BJ (cell line): ENCODE data around the gene SEMA3B. TPM values are rescaled to one million over a fixed set of nuclear protein-coding genes. Genes with fewer than 3 reads are reported as not detected.

Experiments
- CTCF ChIA-PET: fragments of 350-600 bp; formaldehyde crosslinking; extraction: SDS; loops from one replicate; lab custom pipeline; 2021; ENCODE audit warnings: antibody characterized with exemption, inconsistent platforms; lab: Yijun Ruan, JAX
- POLR2A ChIA-PET: fragments of 300-600 bp; sonication (Branson Sonifier 250); formaldehyde crosslinking; extraction: SDS; loops from one replicate; lab custom pipeline; 2021; ENCODE audit warnings: antibody characterized with exemption; lab: Charles Lee
- DNase-seq: peaks from one replicate; pipeline ENCODE4 v3.0.0-alpha.2; 2011; ENCODE audit warnings: low read depth
- H3K27me3 ChIP-seq: 2 replicates; pipeline ENCODE4 v1.6.0; 2011; ENCODE audit warnings: low read length; ENCODE audit not compliant: control insufficient read depth, insufficient read depth
- H3K36me3 ChIP-seq: 2 replicates; pipeline ENCODE4 v1.5.1; 2011; ENCODE audit warnings: low read length; ENCODE audit not compliant: control insufficient read depth, insufficient read depth
- H3K4me3 ChIP-seq: 2 replicates; pipeline ENCODE4 v1.5.1; 2011; ENCODE audit warnings: low read depth, mild to moderate bottlenecking, control low read depth, low read length
- CTCF ChIP-seq: IDR thresholded peaks from 2 replicates; pipeline ENCODE4 v1.5.1; 2011; ENCODE audit warnings: low read depth, mild to moderate bottlenecking, control low read depth, inconsistent platforms, low read length, moderate library complexity; ENCODE audit not compliant: insufficient read depth
- polyA plus RNA-seq: library from polyadenylated mRNA; depleted of rRNA; stranded (reverse); fragments of >200 nt; gene quantifications from 2 replicates; pipeline ENCODE4 v1.2.3, GENCODE V29; 2011

Gene SEMA3B
- polyA plus RNA-seq, 1 experiment, result 59.0 TPM

GRCh38 chr3:50237754-50238548 lies 31.0 kb upstream of the SEMA3B start:
- H3K4me3 ChIP-seq, result peak overlapping the region; percentile 76
- ChIA-PET CTCF (interaction anchor here (0.6 to 3.8 kb wide), 8 partner anchors 9 to 110 kb away, joined by 3 to 41 read pairs (median 4); no protein-coding TSS in a partner anchor), POLR2A (interaction anchor here (1.0 kb wide), 1 partner anchor 9 kb away, joined by 4 read pairs; no protein-coding TSS in a partner anchor)
- DNase-seq, result peak; percentile 35
- H3K27me3 ChIP-seq, result no peaks in the 10 kb centered on the region
- H3K36me3 ChIP-seq, result peaks cover 10% of the 10 kb centered on the region
- TF ChIP-seq CTCF, result no peak

GRCh38 chr3:50238549-50239026 lies 30.4 kb upstream of the SEMA3B start:
- Histone ChIP-seq H3K36me3 (peaks cover 10% of the 10 kb centered on the region), H3K4me3 (peak overlapping the region; percentile 76), H3K27me3 (no peaks in the 10 kb centered on the region)
- ChIA-PET POLR2A (interaction anchor here (1.0 kb wide), 1 partner anchor 8 kb away, joined by 4 read pairs; no protein-coding TSS in a partner anchor), CTCF (interaction anchor here (0.6 to 3.8 kb wide), 7 partner anchors 8 to 85 kb away, joined by 3 to 41 read pairs (median 3); no protein-coding TSS in a partner anchor)
- no peak for DNase-seq
- TF ChIP-seq CTCF, result no peak

GRCh38 chr3:50239649-50240048 lies 29.3 kb upstream of the SEMA3B start:
- ChIA-PET POLR2A (interaction anchor here (0.7 kb wide), 1 partner anchor 57 kb away, joined by 4 read pairs; no protein-coding TSS in a partner anchor), CTCF (interaction anchor here (0.5 to 2.0 kb wide), 5 partner anchors 11 to 1793 kb away, joined by 3 to 6 read pairs (median 3); partner anchors contain the start of gene SEMA3B)
- Histone ChIP-seq H3K4me3 (no peak overlapping the region), H3K27me3 (no peaks in the 10 kb centered on the region), H3K36me3 (peaks cover 13% of the 10 kb centered on the region)
- TF ChIP-seq CTCF, result no peak
- no peak for DNase-seq

- no peak overlapping the region for H3K4me3 ChIP-seq
- DNase-seq, result no peak
- no peak for TF ChIP-seq CTCF
- POLR2A ChIA-PET, result interaction anchor here (0.7 kb wide), 2 partner anchors 26 to 360 kb away, joined by 3 to 6 read pairs; no protein-coding TSS in a partner anchor
- no peaks in the 10 kb centered on the region for H3K27me3 ChIP-seq
- peaks cover 13% of the 10 kb centered on the region for H3K36me3 ChIP-seq
- CTCF ChIA-PET, result interaction anchor here (1.0 to 2.3 kb wide), 5 partner anchors 14 to 46 kb away, joined by 4 to 6 read pairs (median 5); no protein-coding TSS in a partner anchor
These were observed 27.8 kb upstream of the SEMA3B start for GRCh38 chr3:50241163-50241562.
